A673 (cell line): ENCODE measurements around the gene NHERF2. TPM values are rescaled to one million over a fixed set of nuclear protein-coding genes. Genes with fewer than 3 reads are reported as not detected.

ENCODE experiments used
- BruUV-seq: library from RNA; stranded (reverse); fragments of 400-500 nt; replicated peaks from 2 replicates; lab custom pipeline; 2021; lab: Mats Ljungman, UMichigan
- CTCF ChIA-PET: fragments of 300-600 bp; sonication (Branson Sonifier 250); formaldehyde crosslinking; loops from one replicate; lab custom pipeline; 2022; ENCODE audit warnings: antibody characterized with exemption; lab: Charles Lee
- POLR2A ChIA-PET: fragments of 300-600 bp; sonication (Branson Sonifier 250); formaldehyde crosslinking; loops from one replicate; lab custom pipeline; 2022; ENCODE audit warnings: antibody characterized with exemption; ENCODE audit not compliant: low non-redundant PET; lab: Charles Lee
- DNase-seq: peaks from one replicate; pipeline ENCODE4 v3.0.0-alpha.2; 2015; ENCODE audit warnings: low spot score
- H3K27ac ChIP-seq: fragments of 200-600 bp; sonication (generic); 2 replicates; pipeline ENCODE4 v1.5.1; 2016; ENCODE audit warnings: mixed run types, low read depth, mild to moderate bottlenecking, mixed read lengths, antibody characterized with exemption, low read length; ENCODE audit not compliant: poor library complexity, severe bottlenecking
- H3K27me3 ChIP-seq: fragments of 200-600 bp; sonication (generic); replicated peaks from 2 replicates; pipeline ENCODE4 v1.6.1; 2017; ENCODE audit warnings: mixed run types, low read depth, mild to moderate bottlenecking, mixed read lengths, antibody characterized with exemption, low read length; ENCODE audit not compliant: insufficient read depth, poor library complexity
- H3K36me3 ChIP-seq: fragments of 200-600 bp; sonication (generic); 2 replicates; pipeline ENCODE4 v1.6.1; 2016; ENCODE audit warnings: mixed run types, mild to moderate bottlenecking, mixed read lengths, antibody characterized with exemption, low read length; ENCODE audit not compliant: insufficient read depth, poor library complexity, severe bottlenecking
- H3K4me1 ChIP-seq: fragments of 200-600 bp; sonication (generic); 2 replicates; pipeline ENCODE4 v1.6.1; 2017; ENCODE audit warnings: mixed run types, mild to moderate bottlenecking, mixed read lengths, antibody characterized with exemption, low read length; ENCODE audit not compliant: insufficient read depth, poor library complexity, severe bottlenecking
- H3K4me3 ChIP-seq: fragments of 200-600 bp; sonication (generic); 2 replicates; pipeline ENCODE4 v1.5.1; 2016; ENCODE audit warnings: low read depth, mixed run types, mild to moderate bottlenecking, mixed read lengths, low read length; ENCODE audit not compliant: poor library complexity, severe bottlenecking
- H3K9me3 ChIP-seq: fragments of 200-600 bp; sonication (generic); 2 replicates; pipeline ENCODE4 v1.6.1; 2016; ENCODE audit warnings: mixed run types, low read depth, mild to moderate bottlenecking, mixed read lengths, antibody characterized with exemption, low read length; ENCODE audit not compliant: poor library complexity, severe bottlenecking
- EZH2 ChIP-seq: fragments of 200-600 bp; sonication (generic); IDR thresholded peaks from 2 replicates; pipeline ENCODE4 v1.6.1; 2017; ENCODE audit warnings: borderline replicate concordance, low read depth, mild to moderate bottlenecking, mixed read lengths, antibody characterized with exemption, low read length; ENCODE audit not compliant: poor library complexity, severe bottlenecking
- intact Hi-C: fragments of 100-400 bp; cut with micrococcal nuclease; formaldehyde crosslinking; loops from one replicate; pipeline ENCODE4 v1.10.0; 2022; ENCODE audit not compliant: unreplicated experiment
- total RNA-seq: library from RNA; stranded (reverse); gene quantifications from 2 replicates; pipeline ENCODE4 v1.2.3, GENCODE V29; 2021
- TF ChIP-seq, protein P1 (sequence below): fragments of 300-800, 200-600 bp; sonication (generic); conservative IDR thresholded peaks from 2 replicates; pipeline ENCODE4 v1.5.1; 2017; ENCODE audit warnings: low read depth, mild to moderate bottlenecking, antibody characterized with exemption, low read length, moderate library complexity, mixed read lengths

NHERF2 gene
- total RNA-seq, 1 experiment from 2014 or later: 19.5 TPM

DNA sequence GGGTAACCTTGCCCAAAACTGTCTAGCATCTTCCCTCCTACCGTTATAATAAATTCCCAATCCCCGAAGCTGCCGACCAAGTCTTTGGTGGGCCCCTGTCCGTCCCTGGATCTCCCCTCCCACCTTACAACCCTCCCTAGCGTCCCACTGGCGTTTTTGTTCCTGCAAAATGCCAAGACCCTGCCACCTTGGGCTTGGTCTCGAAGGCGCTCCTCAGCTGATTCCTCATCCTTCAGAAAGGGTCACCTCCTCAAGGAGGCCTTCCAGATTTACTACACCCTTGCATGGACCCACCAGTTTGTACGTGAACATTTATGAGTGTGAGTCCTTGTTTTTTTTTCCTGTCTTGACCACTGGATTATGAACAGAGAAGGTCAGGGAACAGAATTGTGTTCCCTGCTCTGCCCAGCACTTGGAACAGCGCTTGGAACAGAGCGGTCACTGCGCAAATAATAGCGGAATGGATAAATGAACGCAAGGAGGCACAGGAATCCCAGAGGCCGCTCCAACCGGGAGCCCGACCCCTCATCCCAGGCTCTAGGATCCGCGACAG, 43.6 kb upstream of the NHERF2 start:
- no TSS peak for BruUV-seq
- H3K36me3 ChIP-seq: peaks cover 12% of the 10 kb centered on the region
- H3K27ac ChIP-seq: no peak overlapping the region
- H3K27me3 ChIP-seq: no peaks in the 10 kb centered on the region
- DNase-seq: no peak
- ChIA-PET POLR2A (interaction anchor here (0.6 to 0.7 kb wide), 2 partner anchors 485 to 812 kb away, joined by 3 to 13 read pairs; no protein-coding TSS in a partner anchor), CTCF (interaction anchor here (0.6 to 0.7 kb wide), 2 partner anchors 158 to 913 kb away, joined by 3 to 8 read pairs; no protein-coding TSS in a partner anchor)
- peak overlapping the region; percentile 81 for H3K4me3 ChIP-seq
- TF ChIP-seq EZH2: no peak
- TF ChIP-seq, protein P1, sequence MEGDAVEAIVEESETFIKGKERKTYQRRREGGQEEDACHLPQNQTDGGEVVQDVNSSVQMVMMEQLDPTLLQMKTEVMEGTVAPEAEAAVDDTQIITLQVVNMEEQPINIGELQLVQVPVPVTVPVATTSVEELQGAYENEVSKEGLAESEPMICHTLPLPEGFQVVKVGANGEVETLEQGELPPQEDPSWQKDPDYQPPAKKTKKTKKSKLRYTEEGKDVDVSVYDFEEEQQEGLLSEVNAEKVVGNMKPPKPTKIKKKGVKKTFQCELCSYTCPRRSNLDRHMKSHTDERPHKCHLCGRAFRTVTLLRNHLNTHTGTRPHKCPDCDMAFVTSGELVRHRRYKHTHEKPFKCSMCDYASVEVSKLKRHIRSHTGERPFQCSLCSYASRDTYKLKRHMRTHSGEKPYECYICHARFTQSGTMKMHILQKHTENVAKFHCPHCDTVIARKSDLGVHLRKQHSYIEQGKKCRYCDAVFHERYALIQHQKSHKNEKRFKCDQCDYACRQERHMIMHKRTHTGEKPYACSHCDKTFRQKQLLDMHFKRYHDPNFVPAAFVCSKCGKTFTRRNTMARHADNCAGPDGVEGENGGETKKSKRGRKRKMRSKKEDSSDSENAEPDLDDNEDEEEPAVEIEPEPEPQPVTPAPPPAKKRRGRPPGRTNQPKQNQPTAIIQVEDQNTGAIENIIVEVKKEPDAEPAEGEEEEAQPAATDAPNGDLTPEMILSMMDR: no peak
- H3K9me3 ChIP-seq: no peaks in the 10 kb centered on the region
- intact Hi-C loops: no loop called here
- peaks cover 20% of the 10 kb centered on the region for H3K4me1 ChIP-seq

- H3K27me3 ChIP-seq: no peaks in the 10 kb centered on the region
Observed at GRCh38 chr16:1983544-1984346, 43.0 kb upstream of the NHERF2 start, which contains the start of gene GFER. GFER (plus strand) TSS chr16:1984193; CDS start chr16:1984219, 26 bp downstream.

More at GRCh38 chr16:1983544-1984346, 43.0 kb upstream of the NHERF2 start, which contains the start of gene GFER:
- peaks cover 7% of the 10 kb centered on the region for H3K36me3 ChIP-seq
- H3K4me1 ChIP-seq: peaks cover 20% of the 10 kb centered on the region
- DNase-seq: peak; percentile 87
- ChIA-PET CTCF (interaction anchor here (0.6 to 0.7 kb wide), 2 partner anchors 157 to 913 kb away, joined by 3 to 8 read pairs; no protein-coding TSS in a partner anchor), POLR2A (interaction anchor here (0.5 kb wide), 1 partner anchor 19 kb away, joined by 9 read pairs; the partner anchor contains the start of gene RPS2)
- TF ChIP-seq, protein P1: peak; percentile 45
- TF ChIP-seq EZH2: no peak
- no peaks in the 10 kb centered on the region for H3K9me3 ChIP-seq
- peak within 1 kb of the TSS; percentile 81 for H3K4me3 ChIP-seq
- peak within 1 kb of the TSS; percentile 70 for H3K27ac ChIP-seq
- intact Hi-C loops: no loop called here
- BruUV-seq: no TSS peak
